DND-41 (cell line): ENCODE measurements around the gene TKT.

Source experiments
- EZH2 ChIP-seq: IDR thresholded peaks from 3 replicates; pipeline ENCODE4 v1.6.1; 2012; ENCODE audit warnings: borderline replicate concordance, low read depth, mild to moderate bottlenecking, moderate library complexity, low read length, inconsistent platforms; ENCODE audit not compliant: severe bottlenecking
- TF ChIP-seq, protein P1 (sequence below): IDR thresholded peaks from 2 replicates; pipeline ENCODE4 v1.5.1; 2012; ENCODE audit warnings: borderline replicate concordance, low read length, moderate library complexity, mild to moderate bottlenecking; ENCODE audit not compliant: poor library complexity, severe bottlenecking; ENCODE audit errors: extremely low read depth

DNA sequence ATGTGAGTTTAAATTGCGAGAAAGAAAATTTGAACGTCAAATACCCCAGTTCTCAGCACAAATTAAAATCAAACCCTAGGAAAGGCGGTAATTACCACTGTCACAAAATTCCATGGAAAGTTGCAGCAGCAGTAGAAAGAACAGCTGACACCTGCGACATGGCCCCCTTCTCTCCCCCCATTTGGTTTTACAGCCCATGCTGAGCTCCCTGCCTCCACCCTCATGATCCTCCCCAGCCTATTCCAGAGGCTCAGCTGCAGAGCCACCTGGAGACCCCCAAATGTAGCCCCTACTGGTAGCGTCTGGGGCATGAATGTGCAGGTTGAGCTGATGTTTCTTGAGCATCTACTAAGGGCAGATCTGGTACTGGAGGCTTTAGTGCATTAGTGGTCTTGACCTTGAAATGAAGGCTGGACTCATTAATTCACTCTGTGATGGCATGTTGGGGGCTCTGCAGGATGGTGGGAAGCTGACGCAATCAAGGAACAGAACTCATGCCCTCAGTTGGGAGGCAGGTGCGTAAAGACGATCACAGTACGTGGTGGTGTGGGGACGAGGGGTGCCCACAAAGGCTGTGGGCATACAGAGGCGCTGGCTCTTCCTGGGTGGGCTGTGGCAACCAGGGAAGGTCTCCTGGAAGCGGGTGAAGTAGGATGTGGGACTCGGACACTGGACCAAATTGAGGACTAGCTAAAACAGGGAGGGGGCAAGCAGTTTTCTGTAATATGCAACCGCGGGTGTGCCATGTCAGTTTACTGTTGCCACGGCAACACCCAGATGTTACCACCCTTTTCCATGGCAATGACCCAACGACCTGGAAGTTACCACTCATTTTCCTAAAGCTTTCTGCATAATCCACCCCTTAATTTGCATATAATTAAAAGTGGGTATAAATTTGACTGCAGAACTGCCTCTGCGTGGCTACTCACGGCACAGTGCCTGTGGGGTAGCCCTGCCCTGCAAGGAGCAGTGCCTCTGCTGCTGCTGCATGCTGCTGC lies 55.0 kb downstream of the TKT start:
- TF ChIP-seq, protein P1, sequence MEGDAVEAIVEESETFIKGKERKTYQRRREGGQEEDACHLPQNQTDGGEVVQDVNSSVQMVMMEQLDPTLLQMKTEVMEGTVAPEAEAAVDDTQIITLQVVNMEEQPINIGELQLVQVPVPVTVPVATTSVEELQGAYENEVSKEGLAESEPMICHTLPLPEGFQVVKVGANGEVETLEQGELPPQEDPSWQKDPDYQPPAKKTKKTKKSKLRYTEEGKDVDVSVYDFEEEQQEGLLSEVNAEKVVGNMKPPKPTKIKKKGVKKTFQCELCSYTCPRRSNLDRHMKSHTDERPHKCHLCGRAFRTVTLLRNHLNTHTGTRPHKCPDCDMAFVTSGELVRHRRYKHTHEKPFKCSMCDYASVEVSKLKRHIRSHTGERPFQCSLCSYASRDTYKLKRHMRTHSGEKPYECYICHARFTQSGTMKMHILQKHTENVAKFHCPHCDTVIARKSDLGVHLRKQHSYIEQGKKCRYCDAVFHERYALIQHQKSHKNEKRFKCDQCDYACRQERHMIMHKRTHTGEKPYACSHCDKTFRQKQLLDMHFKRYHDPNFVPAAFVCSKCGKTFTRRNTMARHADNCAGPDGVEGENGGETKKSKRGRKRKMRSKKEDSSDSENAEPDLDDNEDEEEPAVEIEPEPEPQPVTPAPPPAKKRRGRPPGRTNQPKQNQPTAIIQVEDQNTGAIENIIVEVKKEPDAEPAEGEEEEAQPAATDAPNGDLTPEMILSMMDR, result no peak
- TF ChIP-seq EZH2, result no peak
